CMK (cell line): Measurements from ENCODE around the gene GATAD2B.
"Not testable (repeated sequence)": the region's sequence is repeated elsewhere in the genome, so short reads cannot be mapped to it uniquely, and the experiment has no call there.

ENCODE experiments used
- DNase-seq: peaks from one replicate; pipeline ENCODE4 v3.0.0-alpha.2; 2010; ENCODE audit warnings: low read depth

The GATAD2B gene

GRCh38 chr1:153888533-153888932, 34.2 kb downstream of the GATAD2B start:
- no peak for DNase-seq

DNA sequence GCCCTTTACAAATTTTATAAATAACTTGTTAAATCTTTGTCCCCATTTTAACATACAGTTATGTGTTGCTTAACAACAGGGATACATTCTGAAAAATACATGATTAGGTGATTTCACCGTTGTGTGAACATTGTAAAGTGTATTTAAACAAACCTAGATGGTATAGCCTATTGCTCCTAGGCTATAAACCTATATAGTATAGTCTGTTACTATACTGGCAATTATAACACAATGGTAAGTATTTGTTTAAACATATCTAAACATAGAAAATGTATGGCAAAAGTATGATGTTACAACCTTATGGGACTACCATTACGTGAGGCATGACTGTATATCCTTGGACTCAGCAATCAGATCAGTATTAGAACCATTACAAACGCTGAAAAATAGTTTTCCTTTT, 36.6 kb downstream of the GATAD2B start:
- no peak for DNase-seq

DNA sequence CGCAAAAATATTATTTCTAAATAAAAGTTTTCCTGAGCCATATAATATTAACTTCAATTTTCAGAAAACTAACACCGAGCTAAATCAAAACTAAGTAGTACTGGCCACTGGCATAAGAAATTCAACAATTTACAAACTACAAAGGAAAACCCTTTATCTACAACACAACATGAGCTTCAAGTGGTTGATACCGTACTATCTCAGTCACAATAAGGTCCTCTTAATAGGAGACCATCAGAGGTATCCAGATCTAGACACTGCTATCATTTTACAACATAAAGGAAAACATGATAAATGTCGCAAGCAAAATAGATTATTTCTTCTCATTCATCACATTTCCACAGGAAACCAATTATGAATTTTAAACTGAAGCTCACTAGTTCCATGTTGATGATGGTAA, 39.5 kb downstream of the GATAD2B start:
- peak; percentile 32 for DNase-seq

DNA sequence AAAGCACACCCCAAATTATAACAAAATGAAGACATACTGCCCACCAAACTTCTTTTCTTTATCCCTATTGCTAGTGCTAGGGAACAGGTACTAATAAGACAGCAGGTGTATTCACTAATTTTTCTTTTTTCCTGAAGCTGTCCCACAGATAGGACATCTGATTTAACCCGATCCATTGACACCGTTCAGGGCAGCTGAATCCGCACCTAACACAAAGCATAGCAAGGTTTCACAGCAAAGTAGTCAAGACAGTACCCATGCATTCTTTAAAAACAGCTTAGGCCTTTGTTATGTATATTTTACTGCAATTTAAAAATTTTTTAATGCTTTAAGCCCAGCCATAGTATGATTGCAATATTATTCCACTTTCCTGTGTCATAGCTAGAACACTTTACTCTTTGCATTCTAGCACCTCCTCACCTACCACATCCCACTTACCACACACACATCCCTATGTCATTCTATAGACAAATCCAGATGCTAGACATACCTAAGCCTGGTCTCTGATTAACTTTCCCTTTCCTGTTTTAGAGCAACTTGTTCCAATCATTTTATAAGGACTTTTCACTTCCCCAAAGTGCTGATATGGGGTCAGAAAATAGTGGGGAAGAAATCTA, 40.4 kb downstream of the GATAD2B start:
- DNase-seq, result no peak

DNA sequence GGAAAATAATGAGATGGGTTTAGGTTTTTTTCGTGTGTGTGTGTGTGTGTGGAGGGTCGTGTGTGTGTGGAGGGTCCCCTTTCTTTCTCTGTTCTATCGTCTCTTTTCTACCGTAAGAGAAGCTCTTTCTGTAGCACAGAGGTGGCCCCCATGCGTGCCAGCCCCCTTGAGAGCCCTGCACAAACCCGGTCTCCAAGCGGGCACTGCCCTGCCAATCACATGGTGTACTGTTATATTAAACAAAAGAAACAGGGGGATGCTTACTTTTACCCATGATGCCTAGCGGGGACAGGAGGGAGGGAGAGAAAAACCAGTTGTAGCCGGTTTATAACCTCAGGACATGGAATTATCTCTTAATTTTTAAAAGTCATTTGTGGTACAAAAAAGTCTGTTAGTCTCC, 41.0 kb downstream of the GATAD2B start:
- no peak for DNase-seq

DNA sequence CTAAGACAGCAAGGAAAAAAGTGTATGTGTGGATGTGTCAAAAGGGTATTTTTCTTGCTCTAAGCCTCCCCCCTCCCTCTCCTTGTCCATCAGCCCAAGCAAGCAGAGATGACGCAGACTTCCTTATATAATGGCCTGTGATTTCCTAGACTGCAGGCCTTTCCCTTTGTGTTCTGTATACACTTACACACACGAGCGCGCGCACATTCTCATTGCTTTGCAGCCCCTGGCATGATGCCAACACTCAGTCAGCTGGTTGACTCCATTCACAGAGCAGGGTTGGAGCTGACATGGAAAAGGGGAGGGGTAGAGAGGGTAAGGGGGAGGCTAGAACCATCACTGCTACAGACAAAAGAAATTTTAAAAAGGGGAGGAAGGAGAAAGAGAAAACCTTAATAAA, 41.8 kb downstream of the GATAD2B start:
- no peak for DNase-seq

GRCh38 chr1:153880024-153880423, 42.7 kb downstream of the GATAD2B start:
- no peak for DNase-seq

GRCh38 chr1:153877112-153877511, 45.7 kb downstream of the GATAD2B start:
- no peak for DNase-seq

DNA sequence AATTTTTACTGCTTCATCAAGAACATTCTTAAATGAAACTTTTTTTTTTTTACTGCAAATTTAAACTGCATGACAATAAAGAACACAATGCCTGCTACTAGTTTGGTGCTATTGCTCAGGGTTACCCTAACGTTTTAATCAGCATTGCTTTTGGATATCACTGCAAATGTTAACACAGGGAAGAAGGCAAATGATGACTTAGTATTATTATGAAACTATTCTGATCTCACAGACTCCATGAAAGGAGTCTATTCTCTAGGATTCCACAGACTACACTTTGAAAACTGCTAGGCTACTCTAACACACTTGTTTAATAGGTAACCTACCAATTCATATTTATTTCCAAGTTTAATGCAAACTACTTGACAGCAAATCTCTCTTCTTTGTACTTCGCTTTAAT, 49.8 kb downstream of the GATAD2B start:
- DNase-seq, result no peak

- DNase-seq, result no peak
Measured at GRCh38 chr1:153872331-153872730, 50.4 kb downstream of the GATAD2B start.

DNA sequence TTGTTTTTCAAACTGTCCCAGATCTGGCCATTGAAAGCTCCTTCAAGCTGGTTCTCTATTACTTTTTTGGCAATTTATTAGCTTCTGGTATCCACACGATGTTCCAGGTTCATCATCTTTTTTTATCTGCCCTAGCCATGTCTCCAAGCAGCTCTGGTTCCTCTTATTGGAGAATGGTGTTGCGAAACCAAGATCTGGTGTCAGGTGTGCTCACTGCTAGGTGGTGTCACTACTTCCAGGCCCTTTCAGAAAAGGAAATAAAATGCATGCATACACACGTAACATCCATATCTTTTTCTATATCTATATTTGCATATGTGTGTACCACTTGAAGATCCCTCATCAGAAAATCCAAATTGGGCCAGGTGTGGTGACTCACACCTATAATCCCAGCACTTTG, 53.3 kb downstream of the GATAD2B start:
- no peak for DNase-seq

DNA sequence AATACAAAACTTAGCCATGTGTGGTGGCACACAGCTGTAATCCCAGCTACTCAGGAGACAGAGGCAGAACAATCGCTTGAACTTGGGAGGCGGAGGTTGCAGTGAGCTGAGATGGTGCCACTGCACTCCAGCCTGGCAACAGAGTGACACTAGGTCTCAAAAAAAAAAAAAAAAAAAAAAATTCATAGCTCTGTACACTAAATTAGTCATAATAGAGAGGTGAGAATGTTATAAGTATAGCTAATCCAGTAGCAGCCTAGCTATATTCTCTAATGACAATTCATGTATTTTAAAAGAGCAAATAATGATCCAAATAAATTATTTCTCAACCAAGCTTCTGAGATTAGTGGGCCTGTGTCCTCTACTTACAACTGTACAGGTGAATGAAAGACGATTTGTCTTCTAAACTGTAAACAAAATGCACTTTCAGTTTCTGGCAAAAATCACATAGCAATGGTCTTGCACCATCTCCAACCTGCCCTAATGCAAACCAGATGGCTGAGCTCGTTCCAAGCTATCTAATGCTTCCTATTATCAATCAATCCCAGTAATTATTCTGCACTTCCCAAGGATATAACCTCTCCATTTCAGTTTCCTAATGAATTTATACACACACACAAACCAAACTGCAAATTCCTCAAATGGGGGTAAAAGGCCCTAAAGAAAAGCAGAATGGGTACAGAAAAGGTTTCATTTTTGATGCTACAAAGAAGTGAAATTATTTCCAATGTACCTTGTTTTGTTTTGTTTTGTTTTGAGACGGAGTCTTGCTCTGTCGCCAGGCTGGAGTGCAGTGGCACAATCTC, 56.5 kb downstream of the GATAD2B start:
- DNase-seq, result no peak

DNA sequence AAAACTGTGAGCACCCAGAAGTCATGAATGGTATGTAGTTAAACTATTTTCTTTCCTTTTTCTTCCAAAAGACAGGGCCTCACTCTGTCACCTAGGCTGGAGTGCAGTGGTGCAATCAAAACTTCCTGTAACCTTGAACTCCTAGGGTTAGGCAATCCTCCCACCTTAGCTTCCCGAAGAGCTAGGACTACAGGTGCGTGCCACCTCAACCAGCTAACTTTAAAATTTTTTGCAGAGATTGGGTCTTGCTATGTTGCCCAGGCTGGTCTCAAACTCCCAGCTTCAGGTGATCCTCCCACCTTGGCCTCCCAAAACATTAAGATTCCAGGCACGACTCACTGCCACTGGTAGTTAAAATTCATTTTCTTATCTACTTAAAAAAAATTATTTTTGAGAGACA, 62.5 kb downstream of the GATAD2B start:
- DNase-seq, result no peak

- no peak for DNase-seq
Measured at GRCh38 chr1:153857505-153857904, 65.3 kb downstream of the GATAD2B start.

DNA sequence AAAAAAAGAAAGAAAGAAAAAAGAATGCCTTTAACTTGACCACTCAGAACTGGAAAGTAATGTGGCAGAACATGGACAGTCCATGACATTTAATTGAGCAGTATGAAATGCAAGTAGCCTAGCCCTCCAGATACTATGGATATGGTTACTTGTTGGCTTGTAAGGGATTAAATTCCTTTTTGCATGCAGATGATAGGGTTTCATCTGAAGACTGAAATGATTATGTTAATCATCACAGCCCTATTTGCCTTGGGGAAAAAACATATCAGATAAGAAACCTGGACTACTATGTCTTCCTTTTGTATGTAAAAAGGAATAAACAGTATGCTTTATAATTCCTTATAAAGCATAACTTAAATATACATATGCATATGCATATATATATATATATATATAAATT, 66.0 kb downstream of the GATAD2B start:
- no peak for DNase-seq

DNA sequence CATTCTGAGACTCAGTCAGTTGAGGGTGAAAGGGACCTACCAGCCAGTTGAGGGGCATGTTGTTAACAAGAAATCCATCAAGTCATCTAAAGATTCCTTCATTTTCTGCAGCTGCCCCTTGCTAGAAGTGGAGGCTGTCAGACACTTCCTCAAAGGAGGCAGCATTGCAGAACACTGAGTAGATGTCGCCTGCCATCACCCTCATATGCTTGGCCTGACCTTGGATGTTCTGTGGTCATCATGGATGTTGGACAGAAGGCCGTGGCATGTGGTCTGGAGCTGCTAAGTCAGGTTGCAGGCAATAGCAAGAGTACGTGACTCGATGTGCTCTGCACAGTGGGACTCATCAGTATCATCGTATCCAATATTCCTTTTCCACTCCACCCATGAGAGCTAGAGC, 70.6 kb downstream of the GATAD2B start:
- DNase-seq, result no peak

GRCh38 chr1:153849487-153850185, 73.1 kb downstream of the GATAD2B start:
- DNase-seq, result no peak

- no peak for DNase-seq
Measured at GRCh38 chr1:153848805-153849204, 74.0 kb downstream of the GATAD2B start.

- DNase-seq, result no peak
Measured at GRCh38 chr1:153845158-153845557, 77.6 kb downstream of the GATAD2B start.

- DNase-seq, result not testable (repeated sequence)
Measured at GRCh38 chr1:153844349-153844748, 78.4 kb downstream of the GATAD2B start.

DNA sequence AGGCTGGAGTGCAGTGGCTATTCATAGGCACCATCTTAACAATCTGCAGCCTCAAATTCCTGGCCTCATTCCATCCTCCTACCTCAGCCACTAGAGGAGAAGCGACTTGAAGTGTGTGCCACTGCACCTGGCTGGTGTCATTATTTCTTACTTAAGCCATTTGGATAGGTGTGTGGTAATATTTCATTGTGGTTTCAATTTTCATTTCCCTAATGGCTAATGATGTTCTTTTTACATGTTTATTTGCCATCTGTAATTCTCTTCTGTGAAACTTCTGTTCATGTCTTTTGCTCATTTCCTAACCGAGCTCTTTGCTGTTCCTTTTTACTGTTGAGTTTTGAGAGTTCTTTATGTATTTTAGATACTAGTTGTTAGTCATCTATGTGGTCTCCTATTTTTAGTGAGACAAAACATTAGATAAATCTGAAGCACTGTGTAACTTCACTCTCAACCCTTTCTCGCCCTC, 80.7 kb downstream of the GATAD2B start:
- DNase-seq, result no peak

- DNase-seq, result no peak
Measured at GRCh38 chr1:153841463-153841994, 81.2 kb downstream of the GATAD2B start.

DNA sequence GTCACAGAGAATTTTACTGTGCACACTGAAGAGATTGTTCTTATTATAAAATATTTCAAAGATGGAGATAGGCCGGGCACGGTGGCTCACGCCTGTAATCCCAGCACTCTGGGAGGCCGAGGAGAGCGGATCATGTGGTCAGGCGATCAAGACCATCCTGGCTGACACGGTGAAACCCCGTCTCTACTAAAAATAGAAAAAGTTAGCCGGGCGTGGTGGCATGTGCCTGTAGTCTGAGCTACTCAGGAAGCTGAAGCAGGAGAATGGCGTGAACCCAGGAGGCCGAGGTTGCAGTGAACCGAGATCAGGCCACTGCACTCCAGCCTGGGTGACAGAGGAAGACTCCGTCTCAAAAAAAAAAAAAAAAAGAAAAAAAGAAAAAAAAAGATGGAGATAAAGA, 82.0 kb downstream of the GATAD2B start:
- not testable (repeated sequence) for DNase-seq
